IMR-90 (cell line): Measurements from ENCODE around the gene WSB1. TPM values are rescaled to one million over a fixed set of nuclear protein-coding genes. Genes with fewer than 3 reads are reported as not detected.

Experiments used
- ATAC-seq: fragments of 200-7000 bp; cut with Tn5 transposase; 2 replicates; pipeline ENCODE4 v1.9.1; 2020; ENCODE audit warnings: low read depth, mild to moderate bottlenecking, moderate library complexity
- BruUV-seq: library from RNA; stranded (reverse); fragments of 400-500 nt; replicated peaks from 2 replicates; lab custom pipeline; 2021; lab: Mats Ljungman, UMichigan
- CTCF ChIA-PET: fragments of 300-600 bp; formaldehyde crosslinking; extraction: SDS; loops from one replicate; lab custom pipeline; 2021; ENCODE audit warnings: antibody characterized with exemption; lab: Yijun Ruan, JAX
- POLR2A ChIA-PET: fragments of 300-600 bp; sonication (Branson Sonifier 250); formaldehyde crosslinking; loops from one replicate; lab custom pipeline; 2022; ENCODE audit warnings: antibody characterized with exemption; ENCODE audit not compliant: unreplicated experiment; lab: Charles Lee
- DNase-seq: peaks from one replicate; pipeline ENCODE4 v3.0.0; 2013
- H2AFZ ChIP-seq: replicated peaks from 2 replicates; pipeline ENCODE3; 2013; ENCODE audit warnings: low read length, mild to moderate bottlenecking; ENCODE audit not compliant: poor library complexity
- H2AK5ac ChIP-seq: 2 replicates; pipeline ENCODE4 v1.6.1; 2013; ENCODE audit warnings: low read depth, low read length, inconsistent platforms
- H2AK9ac ChIP-seq: replicated peaks from 2 replicates; pipeline ENCODE3; 2013; ENCODE audit warnings: mild to moderate bottlenecking, low read depth, low read length, moderate library complexity; ENCODE audit not compliant: poor library complexity
- H2BK120ac ChIP-seq: 2 replicates; pipeline ENCODE4 v1.6.1; 2013; ENCODE audit warnings: low read depth, low read length, inconsistent platforms
- H2BK15ac ChIP-seq: 3 replicates; pipeline ENCODE4 v1.6.1; 2013; ENCODE audit warnings: low read depth, low read length, inconsistent platforms
- H2BK20ac ChIP-seq: 2 replicates; pipeline ENCODE4 v1.6.1; 2013; ENCODE audit warnings: low read depth, mild to moderate bottlenecking, inconsistent platforms, low read length, moderate library complexity
- H2BK5ac ChIP-seq: 2 replicates; pipeline ENCODE4 v1.6.1; 2013; ENCODE audit warnings: mild to moderate bottlenecking, low read depth, low read length, inconsistent platforms; ENCODE audit not compliant: poor library complexity, severe bottlenecking
- H3K14ac ChIP-seq: replicated peaks from 2 replicates; pipeline ENCODE4 v1.6.1; 2013; ENCODE audit warnings: low read depth, low read length, inconsistent platforms
- H3K18ac ChIP-seq: 2 replicates; pipeline ENCODE4 v1.6.1; 2013; ENCODE audit warnings: low read depth, low read length, control low read depth
- H3K23ac ChIP-seq: 2 replicates; pipeline ENCODE4 v1.6.1; 2013; ENCODE audit warnings: low read depth, low read length, inconsistent platforms
- H3K27ac ChIP-seq: 2 replicates; pipeline ENCODE4 v1.5.1; 2013; ENCODE audit warnings: mild to moderate bottlenecking, control low read depth, low read length; ENCODE audit not compliant: insufficient read depth
- H3K27me3 ChIP-seq: 2 replicates; pipeline ENCODE4 v1.6.1; 2013; ENCODE audit warnings: low read length; ENCODE audit not compliant: control insufficient read depth, insufficient read depth
- H3K36me3 ChIP-seq: 2 replicates; pipeline ENCODE4 v1.6.1; 2013; ENCODE audit warnings: low read length, mixed read lengths; ENCODE audit not compliant: control insufficient read depth, insufficient read depth
- H3K4ac ChIP-seq: 2 replicates; pipeline ENCODE4 v1.6.1; 2013; ENCODE audit warnings: low read depth, low read length, inconsistent platforms
- H3K4me1 ChIP-seq: 2 replicates; pipeline ENCODE4 v1.6.1; 2013; ENCODE audit warnings: low read length, mixed read lengths; ENCODE audit not compliant: control insufficient read depth, insufficient read depth
- H3K4me2 ChIP-seq: 2 replicates; pipeline ENCODE4 v1.6.1; 2013; ENCODE audit warnings: low read depth, mild to moderate bottlenecking, control low read depth, low read length, moderate library complexity
- H3K4me3 ChIP-seq: 2 replicates; pipeline ENCODE4 v1.5.1; 2013; ENCODE audit warnings: low read depth, mild to moderate bottlenecking, control low read depth, low read length, moderate library complexity; ENCODE audit not compliant: insufficient read depth
- H3K56ac ChIP-seq: 2 replicates; pipeline ENCODE4 v1.6.1; 2013; ENCODE audit warnings: low read length, inconsistent platforms; ENCODE audit not compliant: insufficient read depth; ENCODE audit errors: extremely low read depth
- H3K79me1 ChIP-seq, 2 experiments: 2 replicates each; pipeline ENCODE4 v1.6.1; 2013; ENCODE audit warnings: low read length in 2 of 2, inconsistent platforms in 1 of 2, low read depth in 1 of 2
- H3K9ac ChIP-seq: 2 replicates; pipeline ENCODE4 v1.6.1; 2013; ENCODE audit warnings: low read depth, low read length, control low read depth
- H3K9me1 ChIP-seq: 2 replicates; pipeline ENCODE4 v1.6.1; 2013; ENCODE audit warnings: low read length, inconsistent platforms; ENCODE audit not compliant: insufficient read depth
- H3K9me3 ChIP-seq: 2 replicates; pipeline ENCODE4 v1.6.1; 2013; ENCODE audit warnings: low read length; ENCODE audit not compliant: control insufficient read depth, insufficient read depth
- H4K20me1 ChIP-seq: 2 replicates; pipeline ENCODE4 v1.6.1; 2013; ENCODE audit warnings: low read length, inconsistent platforms; ENCODE audit not compliant: insufficient read depth
- H4K5ac ChIP-seq: 2 replicates; pipeline ENCODE4 v1.6.1; 2013; ENCODE audit warnings: mild to moderate bottlenecking, low read depth, low read length, control low read depth
- H4K8ac ChIP-seq, 2 experiments: 2 replicates each; pipeline ENCODE4 v1.6.1; 2013; ENCODE audit warnings: low read depth in 2 of 2, low read length in 2 of 2, control low read depth in 1 of 2, inconsistent platforms in 1 of 2
- H4K91ac ChIP-seq: 2 replicates; pipeline ENCODE4 v1.6.1; 2013; ENCODE audit warnings: low read depth, low read length, inconsistent platforms; ENCODE audit not compliant: insufficient read depth
- BHLHE40 ChIP-seq: fragments of 150-350 bp; IDR thresholded peaks from 2 replicates; pipeline ENCODE4 v1.6.1; 2016; ENCODE audit warnings: mild to moderate bottlenecking, low read depth, low read length
- CEBPB ChIP-seq: IDR thresholded peaks from 2 replicates; pipeline ENCODE4 v1.6.1; 2012; ENCODE audit warnings: low read depth, low read length, improper control_type of control experiment
- CHD1 ChIP-seq: IDR thresholded peaks from 2 replicates; pipeline ENCODE4 v1.6.1; 2012; ENCODE audit warnings: low read depth, low read length, improper control_type of control experiment
- FOS ChIP-seq: fragments of 150-350 bp; IDR thresholded peaks from 2 replicates; pipeline ENCODE4 v1.6.1; 2016; ENCODE audit warnings: low read depth, low read length
- MAFK ChIP-seq: IDR thresholded peaks from 2 replicates; pipeline ENCODE4 v1.6.1; 2012; ENCODE audit warnings: low read depth, low read length, improper control_type of control experiment
- MAZ ChIP-seq: IDR thresholded peaks from 2 replicates; pipeline ENCODE4 v1.6.1; 2012; ENCODE audit warnings: low read depth, mild to moderate bottlenecking, low read length, improper control_type of control experiment, moderate library complexity, borderline replicate concordance
- MXI1 ChIP-seq: IDR thresholded peaks from 2 replicates; pipeline ENCODE4 v1.6.1; 2012; ENCODE audit warnings: low read depth, mild to moderate bottlenecking, low read length, moderate library complexity, borderline replicate concordance
- NFE2L2 ChIP-seq: fragments of 150-350 bp; IDR thresholded peaks from 2 replicates; pipeline ENCODE4 v1.6.1; 2016; ENCODE audit warnings: low read depth, mild to moderate bottlenecking, low read length
- POLR2A ChIP-seq: IDR thresholded peaks from 2 replicates; pipeline ENCODE4 v1.6.1; 2012; ENCODE audit warnings: mild to moderate bottlenecking, low read depth, low read length
- RAD21 ChIP-seq: IDR thresholded peaks from 2 replicates; pipeline ENCODE4 v1.6.1; 2012; ENCODE audit warnings: low read length, improper control_type of control experiment
- RCOR1 ChIP-seq: IDR thresholded peaks from 2 replicates; pipeline ENCODE4 v1.6.1; 2012; ENCODE audit warnings: mild to moderate bottlenecking, low read length, improper control_type of control experiment; ENCODE audit not compliant: insufficient replicate concordance
- RFX5 ChIP-seq: IDR thresholded peaks from 2 replicates; pipeline ENCODE4 v1.8.0; 2012; ENCODE audit warnings: low read depth, mild to moderate bottlenecking, low read length, moderate library complexity
- SMC3 ChIP-seq: fragments of 150-350 bp; IDR thresholded peaks from 2 replicates; pipeline ENCODE4 v1.6.1; 2016; ENCODE audit warnings: low read depth, mild to moderate bottlenecking, antibody characterized with exemption, low read length, moderate library complexity
- WGBS, 2 experiments: methylation state at CpG; one replicate each; pipeline versions ENCODE4 v1.1.5 to v1.1.7; 2013; ENCODE audit warnings: missing lambda C conversion rate in 2 of 2; ENCODE audit not compliant: insufficient read length in 1 of 2; ENCODE audit errors: extremely low coverage in 2 of 2; 5-methylcytosine and 5-hydroxymethylcytosine counted together
- dilution Hi-C: fragments of 300-500 bp; cut with HindIII; formaldehyde crosslinking; loops from one replicate; pipeline ENCODE4 v1.14.3; 2018; ENCODE audit warnings: low sequenced_read_pairs; ENCODE audit not compliant: unreplicated experiment
- in situ Hi-C: fragments of 300-500 bp; cut with MboI; formaldehyde crosslinking; loops from 3 replicates; pipeline ENCODE4 v1.14.3; 2019; ENCODE audit warnings: low sequenced_read_pairs, inconsistent platforms, mixed read lengths
- intact Hi-C: fragments of 100-400 bp; cut with micrococcal nuclease; formaldehyde crosslinking; loops from 2 replicates; pipeline ENCODE4 v1.10.0; 2022
- polyA plus RNA-seq, 3 experiments: library from polyadenylated mRNA; depleted of rRNA; stranded (reverse); fragments of >200 nt; gene quantifications; 2 replicates each; pipeline ENCODE4 v1.2.3, GENCODE V29; 2012; ENCODE audit warnings: low replicate concordance in 1 of 3
- total RNA-seq: library from RNA; depleted of rRNA; stranded (reverse); fragments of >200 nt; gene quantifications from 2 replicates; pipeline ENCODE4 v1.2.3, GENCODE V29; 2012
- TF ChIP-seq, protein P1 (sequence below): fragments of 150-350 bp; IDR thresholded peaks from 2 replicates; pipeline ENCODE4 v1.6.1; 2016; ENCODE audit warnings: low read depth, mild to moderate bottlenecking, low read length, moderate library complexity, borderline replicate concordance
- TF ChIP-seq, protein P2 (sequence below): conservative IDR thresholded peaks from 2 replicates; pipeline ENCODE4 v1.5.1; 2012; ENCODE audit warnings: mild to moderate bottlenecking, low read depth, low read length, improper control_type of control experiment
- TF ChIP-seq, protein P3 (sequence below): fragments of 150-350 bp; IDR thresholded peaks from 2 replicates; pipeline ENCODE4 v1.6.1; 2017; ENCODE audit warnings: mild to moderate bottlenecking, antibody characterized with exemption, low read length, low read depth

The WSB1 gene
- total and polyA plus RNA-seq, 2 of the 4 experiments (the other 2 are of a cell fraction), result 140 to 266 TPM

DNA sequence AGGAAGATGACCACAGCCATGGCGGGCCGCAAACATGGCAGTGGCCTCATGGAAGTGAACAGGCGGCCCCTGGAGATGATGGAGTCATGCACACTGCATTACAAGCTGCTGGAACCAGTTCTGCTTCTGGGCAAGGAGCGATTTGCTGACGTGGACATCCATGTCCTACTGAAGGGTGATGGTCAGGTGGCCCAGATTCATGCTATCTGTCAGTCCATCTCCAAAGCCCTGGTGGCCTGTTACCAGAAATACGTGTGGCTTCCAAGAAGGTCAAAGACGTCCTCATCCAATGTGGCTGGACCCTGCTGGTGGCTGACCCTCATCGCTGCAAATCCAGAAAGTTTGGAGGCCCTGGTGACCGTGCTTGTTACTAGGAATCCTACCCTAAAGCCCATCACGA lies 13.4 kb upstream of the WSB1 start:
- no peaks in the 10 kb centered on the region for H3K9me3 ChIP-seq
- H4K8ac ChIP-seq, result no peak overlapping the region
- H3K23ac ChIP-seq, result no peak overlapping the region
- no peak overlapping the region for H2BK5ac ChIP-seq
- H3K27me3 ChIP-seq, result peaks cover 2% of the 10 kb centered on the region; the same call in 1 of the 2 replicates
- no peaks in the 10 kb centered on the region for H3K36me3 ChIP-seq
- no peak overlapping the region for H3K18ac ChIP-seq
- intact Hi-C loops, result no loop called here
- peaks cover 2% of the 10 kb centered on the region; the same call in 1 of the 2 replicates for H3K4me1 ChIP-seq
- POLR2A ChIA-PET, result no interaction called here
- TF ChIP-seq RFX5, result no peak
- TF ChIP-seq, protein P1, sequence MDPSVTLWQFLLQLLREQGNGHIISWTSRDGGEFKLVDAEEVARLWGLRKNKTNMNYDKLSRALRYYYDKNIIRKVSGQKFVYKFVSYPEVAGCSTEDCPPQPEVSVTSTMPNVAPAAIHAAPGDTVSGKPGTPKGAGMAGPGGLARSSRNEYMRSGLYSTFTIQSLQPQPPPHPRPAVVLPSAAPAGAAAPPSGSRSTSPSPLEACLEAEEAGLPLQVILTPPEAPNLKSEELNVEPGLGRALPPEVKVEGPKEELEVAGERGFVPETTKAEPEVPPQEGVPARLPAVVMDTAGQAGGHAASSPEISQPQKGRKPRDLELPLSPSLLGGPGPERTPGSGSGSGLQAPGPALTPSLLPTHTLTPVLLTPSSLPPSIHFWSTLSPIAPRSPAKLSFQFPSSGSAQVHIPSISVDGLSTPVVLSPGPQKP, result no peak
- TF ChIP-seq, protein P2, sequence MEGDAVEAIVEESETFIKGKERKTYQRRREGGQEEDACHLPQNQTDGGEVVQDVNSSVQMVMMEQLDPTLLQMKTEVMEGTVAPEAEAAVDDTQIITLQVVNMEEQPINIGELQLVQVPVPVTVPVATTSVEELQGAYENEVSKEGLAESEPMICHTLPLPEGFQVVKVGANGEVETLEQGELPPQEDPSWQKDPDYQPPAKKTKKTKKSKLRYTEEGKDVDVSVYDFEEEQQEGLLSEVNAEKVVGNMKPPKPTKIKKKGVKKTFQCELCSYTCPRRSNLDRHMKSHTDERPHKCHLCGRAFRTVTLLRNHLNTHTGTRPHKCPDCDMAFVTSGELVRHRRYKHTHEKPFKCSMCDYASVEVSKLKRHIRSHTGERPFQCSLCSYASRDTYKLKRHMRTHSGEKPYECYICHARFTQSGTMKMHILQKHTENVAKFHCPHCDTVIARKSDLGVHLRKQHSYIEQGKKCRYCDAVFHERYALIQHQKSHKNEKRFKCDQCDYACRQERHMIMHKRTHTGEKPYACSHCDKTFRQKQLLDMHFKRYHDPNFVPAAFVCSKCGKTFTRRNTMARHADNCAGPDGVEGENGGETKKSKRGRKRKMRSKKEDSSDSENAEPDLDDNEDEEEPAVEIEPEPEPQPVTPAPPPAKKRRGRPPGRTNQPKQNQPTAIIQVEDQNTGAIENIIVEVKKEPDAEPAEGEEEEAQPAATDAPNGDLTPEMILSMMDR, result no peak
- TF ChIP-seq RCOR1, result no peak
- TF ChIP-seq CEBPB, result no peak
- no peak for TF ChIP-seq POLR2A
- TF ChIP-seq, protein P3, sequence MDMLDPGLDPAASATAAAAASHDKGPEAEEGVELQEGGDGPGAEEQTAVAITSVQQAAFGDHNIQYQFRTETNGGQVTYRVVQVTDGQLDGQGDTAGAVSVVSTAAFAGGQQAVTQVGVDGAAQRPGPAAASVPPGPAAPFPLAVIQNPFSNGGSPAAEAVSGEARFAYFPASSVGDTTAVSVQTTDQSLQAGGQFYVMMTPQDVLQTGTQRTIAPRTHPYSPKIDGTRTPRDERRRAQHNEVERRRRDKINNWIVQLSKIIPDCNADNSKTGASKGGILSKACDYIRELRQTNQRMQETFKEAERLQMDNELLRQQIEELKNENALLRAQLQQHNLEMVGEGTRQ, result no peak
- no peak for TF ChIP-seq MAZ
- no peak for TF ChIP-seq MAFK
- no peak for TF ChIP-seq NFE2L2
- TF ChIP-seq FOS, result no peak
- no peak for TF ChIP-seq MXI1
- no peak for TF ChIP-seq CHD1
- no peak for TF ChIP-seq SMC3
- TF ChIP-seq BHLHE40, result no peak
- no peak for TF ChIP-seq RAD21
- no peak overlapping the region for H2AFZ ChIP-seq
- no peak for ATAC-seq
- no peak overlapping the region for H2BK120ac ChIP-seq
- no peak overlapping the region for H2BK15ac ChIP-seq
- no peak overlapping the region for H3K4ac ChIP-seq
- no peak for DNase-seq
- no peak overlapping the region for H3K27ac ChIP-seq
- H2BK20ac ChIP-seq, result no peak overlapping the region
- WGBS, 2 experiments, result 90% methylated on average over 2 of the region's 10 CpGs; no CpG with 5 or more reads in 1 of the 2 experiments
- no peak overlapping the region for H4K91ac ChIP-seq
- in situ Hi-C loops, result no loop called here
- dilution Hi-C loops, result no loop called here
- no peak overlapping the region for H3K56ac ChIP-seq
- H3K4me3 ChIP-seq, result no peak overlapping the region
- H4K5ac ChIP-seq, result no peak overlapping the region
- no peaks in the 10 kb centered on the region for H3K79me1 ChIP-seq
- no peak overlapping the region for H2AK5ac ChIP-seq
- no peak overlapping the region for H3K14ac ChIP-seq
- no TSS peak for BruUV-seq
- no peak overlapping the region for H2AK9ac ChIP-seq
- H3K4me2 ChIP-seq, result no peak overlapping the region
- no peaks in the 10 kb centered on the region for H4K20me1 ChIP-seq
- CTCF ChIA-PET, result no interaction called here
- no peaks in the 10 kb centered on the region for H3K9me1 ChIP-seq
- no peak overlapping the region for H3K9ac ChIP-seq
